Naive thymus-derived CD4-positive, alpha-beta T cell (primary cell): ENCODE measurements around the gene PARP1. TPM values are rescaled to one million over a fixed set of nuclear protein-coding genes. Genes with fewer than 3 reads are reported as not detected.

ENCODE experiments used
- ATAC-seq: fragments of 150-1000 bp; cut with Tn5 transposase; 2 replicates; pipeline ENCODE4 v1.10.0; 2021; ENCODE audit warnings: mild to moderate bottlenecking, moderate library complexity
- CTCF ChIA-PET: fragments of 350-600 bp; sonication (Branson Sonifier 250); formaldehyde crosslinking; loops from one replicate; lab custom pipeline; 2021; ENCODE audit warnings: antibody characterized with exemption; lab: Charles Lee
- POLR2A ChIA-PET: fragments of 350-600 bp; sonication (Branson Sonifier 250); formaldehyde crosslinking; loops from one replicate; lab custom pipeline; 2021; ENCODE audit warnings: antibody characterized with exemption, inconsistent platforms; lab: Charles Lee
- DNase-seq, 9 donors: peaks; one replicate each; pipeline versions ENCODE4 v3.0.0 to v3.0.0-alpha.2; 2020 to 2022; ENCODE audit warnings: mixed read lengths in 1 of 9
- H3K27ac ChIP-seq: one replicate; pipeline ENCODE4 v1.7.0; 2013; ENCODE audit warnings: mild to moderate bottlenecking, low read depth, low read length, moderate library complexity
- H3K27me3 ChIP-seq, 2 donors: one replicate each; pipeline ENCODE4 v1.7.0; 2013; ENCODE audit warnings: low read length in 2 of 2, mild to moderate bottlenecking in 2 of 2, moderate library complexity in 2 of 2; ENCODE audit not compliant: control insufficient read depth in 2 of 2, insufficient read depth in 2 of 2
- H3K36me3 ChIP-seq, 3 experiments: 1 replicate in 2 of 3; 2 replicates in 1 of 3; pipeline ENCODE4 v1.7.0; 2013; ENCODE audit warnings: low read length in 3 of 3, mild to moderate bottlenecking in 3 of 3, moderate library complexity in 1 of 3; ENCODE audit not compliant: insufficient read depth in 3 of 3, control insufficient read depth in 2 of 3
- H3K4me1 ChIP-seq, 2 donors: one replicate each; pipeline ENCODE4 v1.7.0; 2013; ENCODE audit warnings: low read length in 2 of 2, mild to moderate bottlenecking in 2 of 2, moderate library complexity in 1 of 2; ENCODE audit not compliant: control insufficient read depth in 2 of 2, insufficient read depth in 2 of 2
- H3K4me3 ChIP-seq: 2 replicates; pipeline ENCODE4 v1.7.0; 2013; ENCODE audit warnings: mild to moderate bottlenecking, low read length
- H3K9me3 ChIP-seq, 3 experiments: 1 replicate in 2 of 3; 2 replicates in 1 of 3; pipeline ENCODE4 v1.7.0; 2013; ENCODE audit warnings: low read length in 3 of 3; ENCODE audit not compliant: control insufficient read depth in 2 of 3
- H3K27ac Mint-ChIP-seq, 9 donors: one replicate each; pipeline ENCODE4 v1.8.0; 2020 to 2022; ENCODE audit warnings: mixed read lengths in 9 of 9, mild to moderate bottlenecking in 8 of 9, moderate library complexity in 5 of 9, inconsistent platforms in 2 of 9
- H3K27me3 Mint-ChIP-seq, 5 donors: one replicate each; pipeline ENCODE4 v1.8.0; 2021 to 2022; ENCODE audit warnings: mixed read lengths in 5 of 5, mild to moderate bottlenecking in 1 of 5
- H3K36me3 Mint-ChIP-seq, 5 donors: one replicate each; pipeline ENCODE4 v1.8.0; 2020 to 2022; ENCODE audit warnings: mixed read lengths in 5 of 5, mild to moderate bottlenecking in 3 of 5, inconsistent platforms in 1 of 5
- H3K4me1 Mint-ChIP-seq, 7 donors: one replicate each; pipeline ENCODE4 v1.8.0; 2020 to 2022; ENCODE audit warnings: mixed read lengths in 7 of 7, mild to moderate bottlenecking in 3 of 7, inconsistent platforms in 1 of 7
- H3K4me3 Mint-ChIP-seq, 10 donors: one replicate each; pipeline ENCODE4 v1.8.0; 2020 to 2022; ENCODE audit warnings: mild to moderate bottlenecking in 10 of 10, mixed read lengths in 10 of 10, moderate library complexity in 6 of 10, inconsistent platforms in 2 of 10
- H3K9me3 Mint-ChIP-seq, 11 donors: one replicate each; pipeline ENCODE4 v1.8.0; 2020 to 2022; ENCODE audit warnings: mixed read lengths in 11 of 11, mild to moderate bottlenecking in 4 of 11, inconsistent platforms in 1 of 11, moderate library complexity in 1 of 11
- intact Hi-C, 2 donors: fragments of 100-400 bp; cut with micrococcal nuclease; formaldehyde crosslinking; loops; one replicate each; pipeline ENCODE4 v1.15.1; 2023
- polyA plus RNA-seq, 2 donors: library from polyadenylated mRNA; unstranded; fragments of 300-500 nt; fragmentation: Illumina TruSeq; gene quantifications; one replicate each; pipeline ENCODE4 v1.2.3, GENCODE V29; 2021
- total RNA-seq, 6 experiments: library from RNA in 5 of 6; stranded (reverse) in 5 of 6; gene quantifications; 1 replicate in 5 of 6; 2 replicates in 1 of 6; pipeline ENCODE4 v1.2.3 and lab custom pipeline; 2021 to 2026

PARP1 gene
- total and polyA plus RNA-seq, 7 experiments from 2014 or later: 63.6 to 165 (median 89.3) TPM

DNA sequence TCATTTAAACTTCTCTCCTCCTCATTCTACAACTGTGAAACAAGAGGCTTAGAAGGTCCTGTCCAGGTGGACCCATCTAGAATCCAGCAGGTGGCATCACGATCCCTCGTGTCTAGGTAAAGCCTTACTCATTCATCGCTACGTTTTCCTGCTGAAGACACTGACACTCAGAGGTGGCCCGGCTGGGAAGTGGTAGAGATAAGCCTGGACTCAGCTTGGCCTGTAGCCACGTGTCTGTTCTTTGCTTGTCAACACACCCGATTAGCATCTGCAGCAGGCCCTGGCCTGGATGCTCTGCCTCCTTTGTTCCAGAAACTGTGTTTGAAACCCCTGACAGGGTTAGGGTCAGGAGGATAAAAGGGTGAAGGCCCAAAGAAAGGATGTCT, 43.4 kb downstream of the PARP1 start:
- Mint-ChIP-seq H3K27ac (no peak overlapping the region), H3K4me1 (peaks cover 0 to 2% (median 0%) of the 10 kb centered on the region in 7 donors), H3K9me3 (no peaks in the 10 kb centered on the region), H3K36me3 (peaks cover 4 to 77% (median 26%) of the 10 kb centered on the region in 5 donors), H3K27me3 (no peaks in the 10 kb centered on the region), H3K4me3 (no peak overlapping the region)
- no peak overlapping the region for H3K4me3 ChIP-seq
- POLR2A ChIA-PET: interaction anchor here (0.6 kb wide), 1 partner anchor 1451 kb away, joined by 3 read pairs; the partner anchor contains the start of gene PRSS38
- no peaks in the 10 kb centered on the region for H3K27me3 ChIP-seq
- DNase-seq: no peak
- H3K27ac ChIP-seq: no peak overlapping the region
- H3K9me3 ChIP-seq: no peaks in the 10 kb centered on the region
- no peaks in the 10 kb centered on the region for H3K4me1 ChIP-seq
- intact Hi-C loops: no loop called here
- ATAC-seq: no peak
- CTCF ChIA-PET: no interaction called here
- H3K36me3 ChIP-seq: peaks cover 11 to 97% (median 26%) of the 10 kb centered on the region in 3 experiments

DNA sequence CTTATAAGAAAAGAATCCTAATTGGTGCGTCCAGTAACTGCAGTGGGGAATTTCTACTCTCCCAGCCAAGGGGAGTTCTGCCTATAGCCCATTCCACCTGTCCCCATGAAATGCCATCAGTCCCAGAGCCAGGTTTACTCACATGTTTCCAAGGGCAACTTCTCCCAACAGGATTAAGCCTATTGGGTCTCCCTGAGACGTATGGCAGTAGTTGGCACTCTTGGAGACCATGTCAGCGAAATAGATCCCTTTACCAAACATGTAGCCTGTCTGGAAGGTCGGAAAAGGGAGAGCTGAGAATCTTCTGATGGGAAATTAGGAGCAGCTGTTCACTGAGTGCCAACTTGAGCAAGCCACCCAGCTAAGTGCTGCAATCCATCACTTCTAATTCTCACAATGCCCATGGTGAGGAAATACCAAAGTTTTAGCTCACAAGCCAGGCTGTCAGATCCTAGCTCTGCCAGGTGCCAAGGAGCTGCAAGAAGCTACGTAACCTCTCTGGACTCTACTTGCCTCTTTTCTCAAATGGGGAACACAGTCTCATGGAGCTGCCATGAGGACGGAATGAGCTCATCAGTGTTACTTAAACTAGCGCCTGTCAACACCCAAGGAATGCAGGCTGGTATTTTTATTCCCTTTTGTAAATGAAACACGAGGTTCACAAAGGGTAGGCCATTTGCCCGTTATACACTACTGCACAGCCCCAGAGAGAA, 43.9 kb downstream of the PARP1 start:
- CTCF ChIA-PET: no interaction called here
- no peaks in the 10 kb centered on the region for H3K27me3 Mint-ChIP-seq
- H3K4me3 Mint-ChIP-seq: no peak overlapping the region

DNA sequence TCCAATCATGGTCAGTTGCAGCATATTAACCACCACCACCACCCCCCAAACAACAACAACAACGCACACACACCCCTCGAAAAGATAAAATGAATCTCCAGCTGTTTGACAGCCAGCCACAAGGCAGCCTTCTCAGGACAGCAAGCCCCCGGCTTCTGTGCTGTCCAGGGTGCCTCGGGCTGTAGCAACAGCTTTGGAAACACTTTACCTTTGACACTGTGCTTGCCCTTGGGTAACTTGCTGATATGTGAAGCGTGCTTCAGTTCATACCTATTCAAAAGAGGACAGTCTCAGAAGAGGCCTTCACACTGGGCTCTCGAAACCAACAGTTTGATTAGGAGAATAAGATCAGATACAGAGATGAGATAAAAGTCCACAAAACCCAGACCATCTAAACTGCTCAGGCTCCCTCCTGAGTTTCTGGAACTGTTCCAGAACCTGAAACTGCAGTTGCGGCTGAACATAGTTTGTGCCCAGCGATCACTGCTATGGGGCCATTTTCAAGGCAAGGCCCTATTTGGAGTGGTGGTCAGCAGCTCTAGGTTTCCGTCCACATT, 44.9 kb downstream of the PARP1 start:
- H3K27ac ChIP-seq: no peak overlapping the region
- peak overlapping the region in 1 of 9 donors; percentile 36 for H3K27ac Mint-ChIP-seq
- H3K36me3 Mint-ChIP-seq: peaks cover 4 to 78% (median 29%) of the 10 kb centered on the region in 5 donors
- H3K9me3 Mint-ChIP-seq: no peaks in the 10 kb centered on the region
- peaks cover 11 to 96% (median 26%) of the 10 kb centered on the region in 3 experiments for H3K36me3 ChIP-seq
- ChIA-PET CTCF (no interaction called here), POLR2A (interaction anchor here (0.5 kb wide), 1 partner anchor 230 kb away, joined by 5 read pairs; no protein-coding TSS in a partner anchor)
- no peak for ATAC-seq
- no peaks in the 10 kb centered on the region for H3K9me3 ChIP-seq
- H3K4me3 ChIP-seq: no peak overlapping the region
- H3K4me3 Mint-ChIP-seq: no peak overlapping the region
- no peak for DNase-seq
- no peaks in the 10 kb centered on the region for H3K4me1 ChIP-seq
- H3K4me1 Mint-ChIP-seq: peaks cover 0 to 2% (median 0%) of the 10 kb centered on the region in 7 donors
- H3K27me3 Mint-ChIP-seq: no peaks in the 10 kb centered on the region
- intact Hi-C loops: no loop called here
- H3K27me3 ChIP-seq: no peaks in the 10 kb centered on the region

More for the DNA sequence above, 43.9 kb downstream of the PARP1 start:
- Histone ChIP-seq H3K4me3 (no peak overlapping the region), H3K27me3 (no peaks in the 10 kb centered on the region), H3K27ac (no peak overlapping the region), H3K4me1 (no peaks in the 10 kb centered on the region), H3K9me3 (no peaks in the 10 kb centered on the region), H3K36me3 (peaks cover 11 to 97% (median 26%) of the 10 kb centered on the region in 3 experiments)
- H3K4me1 Mint-ChIP-seq: peaks cover 0 to 2% (median 0%) of the 10 kb centered on the region in 7 donors
- no peak for ATAC-seq
- H3K27ac Mint-ChIP-seq: no peak overlapping the region
- no peaks in the 10 kb centered on the region for H3K9me3 Mint-ChIP-seq
- POLR2A ChIA-PET: interaction anchor here (0.6 kb wide), 1 partner anchor 1451 kb away, joined by 3 read pairs; the partner anchor contains the start of gene PRSS38
- DNase-seq: no peak
- peaks cover 4 to 80% (median 29%) of the 10 kb centered on the region in 5 donors for H3K36me3 Mint-ChIP-seq
- intact Hi-C loops: no loop called here

DNA sequence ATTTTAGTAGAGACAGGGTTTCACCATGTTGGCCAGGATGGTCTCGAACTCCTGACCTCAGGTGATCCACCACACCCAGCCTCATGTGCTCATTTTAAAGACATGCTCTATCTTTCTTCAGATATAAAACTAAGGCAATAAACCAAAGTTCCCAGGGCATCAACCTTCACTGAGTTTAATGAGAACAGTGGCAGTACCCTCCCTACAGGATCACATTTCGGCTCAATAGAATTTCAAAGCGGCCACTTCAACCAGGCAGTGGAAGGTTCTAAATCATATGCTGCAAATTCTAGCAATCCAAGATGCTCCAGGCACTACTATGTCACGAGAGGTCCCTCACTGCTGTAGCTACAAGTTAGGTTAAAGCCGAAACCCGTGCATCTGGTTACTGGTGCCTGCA, 45.5 kb downstream of the PARP1 start:
- peak overlapping the region in 1 of 9 donors; percentile 36 for H3K27ac Mint-ChIP-seq
- ChIA-PET POLR2A (interaction anchor here (1.0 kb wide), 1 partner anchor 12 kb away, joined by 3 read pairs; no protein-coding TSS in a partner anchor), CTCF (no interaction called here)
- Histone ChIP-seq H3K36me3 (peaks cover 11 to 96% (median 26%) of the 10 kb centered on the region in 3 experiments), H3K9me3 (no peaks in the 10 kb centered on the region), H3K27ac (no peak overlapping the region), H3K4me1 (no peaks in the 10 kb centered on the region), H3K27me3 (no peaks in the 10 kb centered on the region), H3K4me3 (no peak overlapping the region)
- H3K9me3 Mint-ChIP-seq: no peaks in the 10 kb centered on the region
- peaks cover 0 to 78% (median 27%) of the 10 kb centered on the region in 5 donors for H3K36me3 Mint-ChIP-seq
- H3K27me3 Mint-ChIP-seq: no peaks in the 10 kb centered on the region
- H3K4me1 Mint-ChIP-seq: peaks cover 0 to 2% (median 0%) of the 10 kb centered on the region in 7 donors
- ATAC-seq: no peak
- intact Hi-C loops: no loop called here
- no peak overlapping the region for H3K4me3 Mint-ChIP-seq
- no peak for DNase-seq

DNA sequence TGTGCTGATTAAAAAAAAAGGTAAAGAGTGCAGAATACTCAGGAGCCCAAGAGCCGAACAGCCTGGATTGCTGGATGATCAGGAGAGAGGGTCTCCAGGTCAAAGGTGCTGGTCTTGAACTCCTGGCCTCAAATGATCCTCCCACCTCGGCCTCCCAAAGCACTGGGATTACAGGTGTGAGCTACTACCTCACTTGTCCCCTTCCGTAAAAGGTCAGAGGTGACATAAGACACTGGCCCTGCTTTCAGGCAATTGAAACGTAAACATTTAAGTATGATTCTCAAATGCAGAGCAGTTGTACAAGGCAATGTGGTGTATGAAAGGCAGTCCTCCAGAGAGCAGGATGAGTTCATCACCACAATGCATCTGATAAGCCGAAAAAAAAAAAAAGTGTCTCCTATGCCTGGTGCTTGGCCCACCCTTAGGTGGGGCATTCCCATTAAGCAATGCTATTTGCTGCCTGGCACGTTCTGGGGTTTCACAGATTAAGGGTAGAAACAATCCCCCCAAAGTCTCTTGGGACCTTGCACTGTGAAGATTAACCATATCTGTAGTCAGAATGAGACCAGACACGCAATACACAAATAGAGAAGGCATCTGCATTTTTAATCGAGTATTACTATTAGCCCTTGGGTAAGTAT, 47.7 kb downstream of the PARP1 start:
- H3K9me3 ChIP-seq: no peaks in the 10 kb centered on the region
- Mint-ChIP-seq H3K27me3 (no peaks in the 10 kb centered on the region), H3K27ac (no peak overlapping the region), H3K4me1 (no peaks in the 10 kb centered on the region), H3K9me3 (no peaks in the 10 kb centered on the region), H3K4me3 (no peak overlapping the region), H3K36me3 (peaks cover 0 to 72% (median 29%) of the 10 kb centered on the region in 5 donors)
- intact Hi-C loops: no loop called here
- H3K27ac ChIP-seq: no peak overlapping the region
- ATAC-seq (no peak), DNase-seq (no peak)
- no peak overlapping the region for H3K4me3 ChIP-seq
- peaks cover 11 to 76% (median 11%) of the 10 kb centered on the region in 3 experiments for H3K36me3 ChIP-seq
- no peaks in the 10 kb centered on the region for H3K27me3 ChIP-seq
- ChIA-PET POLR2A (no interaction called here), CTCF (no interaction called here)
- H3K4me1 ChIP-seq: no peaks in the 10 kb centered on the region

DNA sequence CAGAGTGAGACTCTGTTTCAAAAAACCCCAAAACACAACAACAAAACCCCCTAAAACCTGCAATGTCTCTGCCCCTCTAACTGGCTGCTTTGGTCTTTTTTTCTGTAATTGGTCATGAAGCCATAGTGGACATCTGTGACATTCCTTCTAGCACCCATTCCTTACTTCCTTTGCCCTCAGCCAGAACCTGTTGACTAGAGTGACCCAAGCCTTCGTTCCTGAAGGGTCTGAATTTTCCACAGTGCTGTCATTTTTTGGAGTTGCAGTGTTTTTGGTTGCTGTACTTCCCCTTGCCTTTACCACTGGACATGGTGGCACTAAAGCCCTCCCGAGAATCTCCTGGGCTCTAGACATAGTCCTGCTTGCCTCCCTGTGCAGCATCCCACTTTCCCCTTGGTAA, 50.5 kb downstream of the PARP1 start:
- H3K27ac Mint-ChIP-seq: peak overlapping the region in 2 of 9 donors; percentile 39 to 64
- intact Hi-C loops: no loop called here
- no peaks in the 10 kb centered on the region for H3K27me3 Mint-ChIP-seq
- no peak overlapping the region for H3K4me3 ChIP-seq
- ChIA-PET CTCF (no interaction called here), POLR2A (no interaction called here)
- H3K4me1 ChIP-seq: no peaks in the 10 kb centered on the region
- H3K36me3 ChIP-seq: peaks cover 0 to 49% (median 8%) of the 10 kb centered on the region in 3 experiments
- H3K27me3 ChIP-seq: no peaks in the 10 kb centered on the region
- H3K36me3 Mint-ChIP-seq: peaks cover 0 to 46% (median 19%) of the 10 kb centered on the region in 5 donors
- H3K27ac ChIP-seq: no peak overlapping the region
- ATAC-seq (no peak), DNase-seq (no peak)
- H3K9me3 ChIP-seq: no peaks in the 10 kb centered on the region
- H3K9me3 Mint-ChIP-seq: no peaks in the 10 kb centered on the region
- H3K4me1 Mint-ChIP-seq: no peaks in the 10 kb centered on the region
- H3K4me3 Mint-ChIP-seq: no peak overlapping the region
